GM19035 (cell line): ENCODE results near the gene CHIA.

ENCODE experiments used
- ATAC-seq: cut with Tn5 transposase; IDR thresholded peaks from one replicate; pipeline ENCODE4 v1.9.1; 2021; ENCODE audit not compliant: unreplicated experiment

Gene CHIA

DNA sequence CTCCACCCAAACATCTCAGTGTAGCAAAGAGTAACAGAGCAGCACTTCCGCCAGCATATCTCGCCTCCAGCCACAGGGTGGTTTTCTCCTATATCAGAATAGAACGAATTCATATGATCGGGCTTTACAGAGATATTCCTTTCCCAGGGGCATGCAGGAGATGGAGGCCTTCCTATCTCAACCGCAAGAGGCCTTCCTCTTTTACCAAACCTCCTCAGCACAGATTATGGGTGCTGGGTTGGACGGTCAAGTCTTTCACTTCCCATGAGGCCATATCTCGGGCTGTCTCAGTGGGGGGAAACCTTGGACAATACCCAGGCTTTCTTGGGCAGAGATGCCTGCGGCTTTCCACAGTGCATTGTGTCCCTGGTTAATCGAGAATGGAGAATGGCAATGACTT, 71.1 kb downstream of the CHIA start:
- ATAC-seq, result no peak

DNA sequence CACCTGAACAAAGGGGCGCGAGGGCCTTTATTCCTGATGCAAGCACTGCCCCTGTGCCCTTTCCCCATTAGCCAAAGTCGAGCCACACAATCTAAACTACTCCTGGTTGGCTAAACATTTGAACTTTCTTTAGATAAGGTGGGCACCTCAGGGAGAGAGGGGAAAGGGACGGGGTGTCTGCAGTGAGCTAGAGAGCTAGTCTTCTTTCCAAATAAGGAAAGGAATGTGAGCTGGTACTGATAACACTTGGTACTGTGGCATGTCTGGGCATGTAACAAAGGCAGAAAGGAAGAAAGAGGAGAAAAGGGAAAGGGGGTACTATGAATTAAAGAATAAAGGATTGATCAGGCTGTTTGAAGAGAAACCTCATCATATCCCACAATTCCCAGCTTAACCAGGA, 74.0 kb downstream of the CHIA start:
- no peak for ATAC-seq

DNA sequence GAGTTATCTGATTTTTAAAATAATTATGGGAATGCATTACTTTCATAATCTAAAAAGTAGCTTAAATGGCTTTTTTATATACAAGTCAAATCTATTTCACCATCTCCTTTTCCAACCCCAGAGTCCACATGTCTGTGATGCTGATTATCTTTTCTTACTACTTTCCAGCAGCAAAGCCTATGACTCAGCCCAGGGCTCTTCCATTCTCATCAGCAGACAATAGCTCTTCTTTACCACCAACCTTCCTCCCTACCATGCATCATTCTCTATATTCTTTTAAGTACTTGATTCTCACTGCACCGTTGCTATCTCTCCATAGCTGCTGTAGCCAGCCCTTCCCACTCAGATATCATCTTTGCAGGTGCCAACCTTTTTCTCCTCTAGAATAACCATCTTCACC, 75.6 kb downstream of the CHIA start:
- ATAC-seq, result no peak

DNA sequence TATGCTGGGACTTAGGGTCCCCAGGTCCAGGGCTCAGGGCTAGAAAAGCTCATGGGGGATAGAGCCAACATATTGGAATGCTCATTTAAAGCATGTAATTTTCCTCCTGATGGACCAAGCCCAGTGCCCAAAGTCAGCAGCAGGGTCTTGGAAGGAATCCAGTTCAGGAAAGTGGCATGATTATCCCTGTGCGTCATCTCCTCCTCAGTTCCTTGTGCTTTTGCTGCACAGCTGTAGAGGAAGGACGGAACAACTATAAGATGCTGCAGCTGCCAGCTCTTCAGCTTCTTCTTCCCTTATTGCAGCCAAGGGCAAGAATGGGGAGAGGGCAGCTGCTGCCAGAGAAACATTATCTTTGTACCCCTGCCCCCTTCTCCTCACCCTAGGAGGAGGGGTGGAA, 78.5 kb downstream of the CHIA start:
- ATAC-seq, result no peak

DNA sequence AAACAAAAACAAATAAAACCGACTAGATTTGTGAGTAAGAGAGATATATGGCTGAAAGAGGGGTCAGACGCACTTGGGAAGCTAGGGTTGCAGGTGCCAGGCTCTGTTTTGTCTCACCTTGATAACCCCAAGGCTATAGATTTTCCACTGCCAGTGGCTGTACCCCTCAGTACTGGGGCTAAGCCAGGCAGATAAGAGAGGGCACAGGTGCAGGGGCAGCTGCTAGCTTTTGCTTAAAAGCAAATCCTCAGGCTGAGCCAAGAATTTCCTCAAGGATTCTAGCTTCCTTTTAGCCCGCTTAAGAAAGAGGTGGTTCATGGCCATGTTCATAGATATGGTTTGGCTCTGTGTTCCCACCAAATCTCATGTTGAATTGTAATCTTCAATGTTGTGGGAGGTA, 79.0 kb downstream of the CHIA start:
- ATAC-seq, result no peak
